GM12878 (cell line): ENCODE data around the gene EFHD2. TPM values are rescaled to one million over a fixed set of nuclear protein-coding genes. Genes with fewer than 3 reads are reported as not detected.
A peak's percentile ranks its signal among the peaks of the same experiment; 100 is the strongest.

Experiments used
- ATAC-seq: fragments of 200-7000 bp; cut with Tn5 transposase; 3 replicates; pipeline ENCODE4 v1.9.1; 2020; ENCODE audit warnings: mild to moderate bottlenecking, moderate library complexity
- Bru-seq: library from RNA; stranded (reverse); fragments of 400-500 nt; gene quantifications from one replicate; lab custom pipeline; 2021; lab: Mats Ljungman, UMichigan
- BruChase-seq, 2 experiments: library from RNA; stranded (reverse); fragments of 400-500 nt; gene quantifications; one replicate each; lab custom pipeline; 2021; lab: Mats Ljungman, UMichigan
- BruUV-seq: library from RNA; stranded (reverse); fragments of 400-500 nt; replicated peaks from 2 replicates; lab custom pipeline; 2021; lab: Mats Ljungman, UMichigan
- CTCF ChIA-PET: fragments of 300-600 bp; sonication (Branson Sonifier 250); formaldehyde crosslinking; extraction: SDS; loops from one replicate; lab custom pipeline; 2021; ENCODE audit warnings: inconsistent platforms; lab: Yijun Ruan, JAX
- POLR2A ChIA-PET: fragments of 350-600 bp; formaldehyde crosslinking; extraction: SDS; loops from one replicate; lab custom pipeline; 2021; ENCODE audit warnings: inconsistent platforms; lab: Charles Lee
- RAD21 ChIA-PET: fragments of 300-600 bp; sonication (Branson Sonifier 250); formaldehyde crosslinking; loops from one replicate; lab custom pipeline; 2023; ENCODE audit warnings: antibody characterized with exemption; ENCODE audit not compliant: unreplicated experiment; lab: Charles Lee
- SMC1A ChIA-PET: fragments of 300-600 bp; sonication (Branson Sonifier 250); formaldehyde crosslinking; loops from one replicate; lab custom pipeline; 2023; ENCODE audit not compliant: unreplicated experiment, uncharacterized antibody; lab: Charles Lee
- DNase-seq: peaks from one replicate; pipeline ENCODE4 v3.0.0-alpha.2; 2011; ENCODE audit warnings: low read depth, low spot score
- FAIRE-seq: peaks from 3 replicates; lab custom pipeline; 2011; peaks lifted over from hg19 to GRCh38; lab: Jason Lieb, UNC
- H2AFZ ChIP-seq: 2 replicates; pipeline ENCODE4 v1.6.0; 2011; ENCODE audit warnings: low read depth, low read length, control low read depth; ENCODE audit not compliant: control insufficient read depth
- H3K27ac ChIP-seq: 2 replicates; pipeline ENCODE4 v1.5.1; 2011; ENCODE audit warnings: control low read depth; ENCODE audit not compliant: control insufficient read depth, insufficient read depth
- H3K27me3 ChIP-seq, 2 experiments: replicated peaks in 1 of 2; 2 replicates each; pipeline versions ENCODE4 v1.6.0 to v1.6.1; 2011; ENCODE audit warnings: low read length in 1 of 2; ENCODE audit not compliant: control insufficient read depth in 2 of 2, insufficient read depth in 2 of 2
- H3K36me3 ChIP-seq, 2 experiments: 2 replicates each; pipeline ENCODE4 v1.5.1; 2011; ENCODE audit warnings: low read length in 1 of 2; ENCODE audit not compliant: control insufficient read depth in 2 of 2, insufficient read depth in 2 of 2
- H3K4me1 ChIP-seq: 2 replicates; pipeline ENCODE4 v1.6.1; 2011; ENCODE audit warnings: mild to moderate bottlenecking, low read length, moderate library complexity, mixed read lengths; ENCODE audit not compliant: control insufficient read depth, insufficient read depth
- H3K4me2 ChIP-seq: 2 replicates; pipeline ENCODE4 v1.6.0; 2011; ENCODE audit warnings: control low read depth; ENCODE audit not compliant: control insufficient read depth, insufficient read depth
- H3K4me3 ChIP-seq: fragments of 200-600 bp; sonication (generic); 2 replicates; pipeline ENCODE4 v1.5.1; 2016
- H3K79me2 ChIP-seq: 2 replicates; pipeline ENCODE4 v1.6.0; 2011; ENCODE audit warnings: low read length; ENCODE audit not compliant: control insufficient read depth, insufficient read depth
- H3K9ac ChIP-seq: 2 replicates; pipeline ENCODE4 v1.8.0; 2011; ENCODE audit warnings: low read length, control low read depth, mixed read lengths; ENCODE audit not compliant: control insufficient read depth, insufficient read depth
- H3K9me3 ChIP-seq: replicated peaks from 3 replicates; pipeline ENCODE4 v1.5.1; 2011; ENCODE audit warnings: mild to moderate bottlenecking, low read length; ENCODE audit not compliant: control insufficient read depth, insufficient read depth
- H4K20me1 ChIP-seq: 2 replicates; pipeline ENCODE4 v1.6.0; 2011; ENCODE audit not compliant: control insufficient read depth, insufficient read depth
- ETV6 ChIP-seq, 2 experiments: fragments of 450-650 bp in 1 of 2; IDR thresholded peaks in 1 of 2; conservative IDR thresholded peaks in 1 of 2; 2 replicates each; pipeline ENCODE4 v1.6.1; 2014; ENCODE audit warnings: antibody characterized with exemption in 1 of 2, borderline replicate concordance in 1 of 2, low read depth in 1 of 2, mild to moderate bottlenecking in 1 of 2, moderate library complexity in 1 of 2
- PML ChIP-seq: IDR thresholded peaks from 2 replicates; pipeline ENCODE4 v1.6.1; 2012; ENCODE audit warnings: low read length, inconsistent platforms
- SPI1 ChIP-seq: IDR thresholded peaks from 2 replicates; pipeline ENCODE4 v1.6.1; 2011; ENCODE audit warnings: low read depth, mild to moderate bottlenecking, low read length, moderate library complexity, borderline replicate concordance; ENCODE audit not compliant: insufficient read depth
- ZNF384 ChIP-seq: IDR thresholded peaks from 2 replicates; pipeline ENCODE4 v1.6.1; 2012; ENCODE audit warnings: low read depth, mild to moderate bottlenecking, low read length, improper control_type of control experiment, borderline replicate concordance
- WGBS: methylation state at CpG from one replicate; pipeline ENCODE4 v1.1.6; 2016; ENCODE audit warnings: low lambda C conversion rate; ENCODE audit not compliant: insufficient replicate concordance, insufficient coverage; ENCODE audit errors: missing lambda C conversion rate; 5-methylcytosine and 5-hydroxymethylcytosine counted together
- in situ Hi-C: fragments of 300-500 bp; cut with MboI; formaldehyde crosslinking; loops from 9 replicates; pipeline ENCODE4 v1.14.3; 2018; ENCODE audit warnings: mixed read lengths
- intact Hi-C: fragments of 100-400 bp; cut with micrococcal nuclease; formaldehyde crosslinking; loops from one replicate; pipeline ENCODE4 v1.14.2; 2022; ENCODE audit not compliant: unreplicated experiment
- long read RNA-seq, 2 experiments: library from polyadenylated mRNA; unstranded; transcript quantifications; one replicate each; pipeline ENCODE4 v2.0.0, GENCODE V29; 2019 to 2020
- polyA minus RNA-seq, 3 experiments: library from RNA; depleted of rRNA, polyadenylated mRNA; stranded (reverse); fragments of >200 nt; gene quantifications; 2 replicates each; pipeline ENCODE4 v1.2.3, GENCODE V29; 2011
- polyA plus RNA-seq, 11 experiments: library from polyadenylated mRNA; depleted of rRNA in 4 of 11; unstranded in 6 of 11; stranded (reverse) in 5 of 11; fragments of >200 nt; fragmentation: Nextera tagmentation in 4 of 11; fragmentation: Illumina TruSeq in 1 of 11; extraction: Ambion mirVana in 4 of 11; extraction: Trizol in 1 of 11; gene quantifications; 1 replicate in 1 of 11; 2 replicates in 10 of 11; pipeline versions ENCODE4 v1.2.1 to v1.2.3, GENCODE V29; 2011 to 2016; ENCODE audit warnings: inconsistent platforms in 2 of 11, missing spikeins in 2 of 11, low read depth in 1 of 11
- total RNA-seq, 4 experiments: library from RNA; depleted of rRNA in 3 of 4; stranded (reverse); fragments of >200 nt in 3 of 4; fragmentation: Illumina TruSeq in 1 of 4; extraction: Trizol in 1 of 4; gene quantifications; 2 replicates each; pipeline versions ENCODE4 v1.2.1 to v1.2.3, GENCODE V29; 2013 to 2021
- TF ChIP-seq, protein P1 (sequence below): fragments of 450-650 bp; conservative IDR thresholded peaks from 2 replicates; pipeline ENCODE4 v1.6.1; 2017; ENCODE audit warnings: mild to moderate bottlenecking, moderate library complexity
- TF ChIP-seq, protein P2 (sequence below): fragments of 450-650 bp; IDR thresholded peaks from 2 replicates; pipeline ENCODE4 v1.6.1; 2017; ENCODE audit warnings: mild to moderate bottlenecking, moderate library complexity

The EFHD2 gene, protein sequence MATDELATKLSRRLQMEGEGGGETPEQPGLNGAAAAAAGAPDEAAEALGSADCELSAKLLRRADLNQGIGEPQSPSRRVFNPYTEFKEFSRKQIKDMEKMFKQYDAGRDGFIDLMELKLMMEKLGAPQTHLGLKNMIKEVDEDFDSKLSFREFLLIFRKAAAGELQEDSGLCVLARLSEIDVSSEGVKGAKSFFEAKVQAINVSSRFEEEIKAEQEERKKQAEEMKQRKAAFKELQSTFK
- 16.2 and 21.3 TPM in 2 replicates for total RNA-seq (2013; cell fraction: nucleolus; rRNA removed)
- 68.9 and 85.1 TPM in 2 replicates for total RNA-seq (2014; rRNA removed)
- 25.7 and 31.5 TPM in 2 replicates for total RNA-seq (2014; rRNA removed; fragmentation: Illumina TruSeq; extraction: Trizol)
- total RNA-seq (2021), result 106 and 107 TPM in 2 replicates
- 21.5 TPM for polyA plus RNA-seq (2011; ENCODE audit: low read depth)
- 27.6 and 47.2 TPM in 2 replicates for polyA plus RNA-seq (2011; rRNA removed)
- 57.7 and 83.4 TPM in 2 replicates for polyA plus RNA-seq (2011; cell fraction: cytosol; rRNA removed)
- polyA plus RNA-seq (2011; cell fraction: nucleus; rRNA removed), result 55.8 and 67.2 TPM in 2 replicates
- polyA plus RNA-seq (2012), result 54.9 and 67.3 TPM in 2 replicates
- 8.7 and 31.3 TPM in 2 replicates for polyA plus RNA-seq (2014; fragmentation: Illumina TruSeq; extraction: Trizol)
- 1 to 10 TPM; 4.0 to 6.6 TPM for polyA plus RNA-seq (2014; fragmentation: Nextera tagmentation; extraction: Ambion mirVana)
- 99.2 and 126 TPM in 2 replicates for polyA plus RNA-seq (2014; rRNA removed)
- 100 to 1,000 TPM in 1 of 2 experiments, 10 to 100 TPM in 1; 96.3 to 114 TPM for polyA plus RNA-seq (2016; fragmentation: Nextera tagmentation; extraction: Ambion mirVana)
- 13.5 and 27.4 TPM in 2 replicates for polyA minus RNA-seq (2011; rRNA and poly(A)+ RNA removed)
- polyA minus RNA-seq (2011; cell fraction: cytosol; rRNA and poly(A)+ RNA removed), result 21.4 and 25.4 TPM in 2 replicates
- polyA minus RNA-seq (2011; cell fraction: nucleus; rRNA and poly(A)+ RNA removed), result 6.2 and 10.5 TPM in 2 replicates
- Bru-seq, nascent RNA, result percentile 70 among the genes with signal in this experiment
- BruChase-seq, experiment 1, labeled RNA remaining after a 6-hour chase, result percentile 80 among the genes with signal in this experiment
- percentile 70 among the genes with signal in this experiment for BruChase-seq, experiment 2, labeled RNA remaining after a 2-hour chase
- long read RNA-seq, experiment 1, partial matches to known transcripts, result 2 of 5 reads
- long read RNA-seq, experiment 1, other reads (novel, unspliced or antisense), result 0 of 5 reads
- long read RNA-seq, experiment 2, partial matches to known transcripts, result 1 of 1 reads
- long read RNA-seq, experiment 2, other reads (novel, unspliced or antisense), result 0 of 1 reads

DNA sequence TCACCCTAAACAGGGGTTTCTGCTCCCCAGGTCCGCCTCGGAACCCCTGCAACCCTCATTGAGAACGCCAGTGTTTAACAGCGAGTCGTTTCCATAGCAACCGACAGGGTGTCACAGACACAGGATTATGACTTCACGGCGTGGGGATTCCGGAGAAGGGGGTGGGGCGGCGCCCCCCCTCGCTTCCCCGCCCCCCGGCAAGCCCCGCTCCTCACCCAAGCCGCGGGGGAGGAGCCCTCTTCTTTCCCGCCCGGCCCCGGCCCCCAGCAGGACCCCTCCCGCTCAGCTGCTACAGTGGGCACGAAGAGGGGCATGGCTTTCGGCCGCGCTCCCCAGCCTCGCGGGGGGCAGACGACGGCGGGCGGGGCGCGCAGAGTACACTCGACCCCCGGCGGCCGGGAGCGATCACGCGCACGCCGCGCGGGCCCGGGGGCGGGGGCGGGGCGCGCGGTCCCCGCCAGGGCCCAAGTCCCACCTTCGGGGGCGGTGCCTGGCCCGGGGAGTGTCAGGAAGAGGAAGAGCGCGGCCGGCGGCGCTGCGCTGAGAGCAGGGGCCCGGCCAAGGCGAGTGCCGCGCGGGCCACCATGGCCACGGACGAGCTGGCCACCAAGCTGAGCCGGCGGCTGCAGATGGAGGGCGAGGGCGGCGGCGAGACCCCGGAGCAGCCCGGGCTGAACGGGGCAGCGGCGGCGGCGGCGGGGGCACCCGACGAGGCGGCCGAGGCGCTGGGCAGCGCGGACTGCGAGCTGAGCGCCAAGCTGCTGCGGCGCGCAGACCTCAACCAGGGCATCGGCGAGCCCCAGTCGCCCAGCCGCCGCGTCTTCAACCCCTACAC lies at the start of gene EFHD2:
Gene EFHD2, plus strand, starts transcription at position 501 of the 835 bp plus-strand sequence. Its CDS starts 84 bp downstream, at position 585.
- peaks cover 17% of the 10 kb centered on the region for H3K4me1 ChIP-seq
- no peaks in the 10 kb centered on the region for H3K9me3 ChIP-seq
- intact Hi-C loops, result no loop called here
- ChIA-PET RAD21 (interaction anchor here (1.4 kb wide), 1 partner anchor 21 kb away, joined by 9 read pairs; no protein-coding TSS in a partner anchor), SMC1A (interaction anchor here (0.5 to 0.7 kb wide), 2 partner anchors 22 to 305 kb away, joined by 3 read pairs; no protein-coding TSS in a partner anchor), POLR2A (interaction anchor here (0.6 to 1.5 kb wide), 3 partner anchors 10 to 288 kb away, joined by 3 to 4 read pairs (median 4); no protein-coding TSS in a partner anchor), CTCF (interaction anchor here (0.6 kb wide), 1 partner anchor 84 kb away, joined by 3 read pairs; no protein-coding TSS in a partner anchor)
- ATAC-seq (peak; percentile 86), FAIRE-seq (peak; percentile 47), DNase-seq (no peak)
- in situ Hi-C loops, result no loop called here
- H3K36me3 ChIP-seq, result peaks cover 0 to 2% of the 10 kb centered on the region in 2 experiments; a peak in 1 of 4 replicates
- peak within 1 kb of the TSS; percentile 72 for H2AFZ ChIP-seq
- H3K4me3 ChIP-seq, result peak within 1 kb of the TSS; percentile 97
- peak within 1 kb of the TSS; percentile 75 for H3K27ac ChIP-seq
- no peaks in the 10 kb centered on the region for H4K20me1 ChIP-seq
- no TSS peak for BruUV-seq
- peaks cover 48% of the 10 kb centered on the region for H3K79me2 ChIP-seq
- peak within 1 kb of the TSS; percentile 83 for H3K9ac ChIP-seq
- peaks cover 0 to 3% of the 10 kb centered on the region in 2 experiments; a peak in 1 of 4 replicates for H3K27me3 ChIP-seq
- WGBS, result under 1% methylated on average over 46 of the region's 99 CpGs
- H3K4me2 ChIP-seq, result peak within 1 kb of the TSS; percentile 69
- peak; percentile 56; the same call in 1 of the 2 replicates for TF ChIP-seq SPI1
- no peak for TF ChIP-seq ETV6 (conservative IDR thresholded peaks at IDR 0.05 in 1 of 2, IDR thresholded peaks at IDR 0.05 in 1 of 2; ENCODE audit: borderline replicate concordance in 1 of 2, low read depth in 1 of 2)
- no peak for TF ChIP-seq PML
- TF ChIP-seq, protein P1, sequence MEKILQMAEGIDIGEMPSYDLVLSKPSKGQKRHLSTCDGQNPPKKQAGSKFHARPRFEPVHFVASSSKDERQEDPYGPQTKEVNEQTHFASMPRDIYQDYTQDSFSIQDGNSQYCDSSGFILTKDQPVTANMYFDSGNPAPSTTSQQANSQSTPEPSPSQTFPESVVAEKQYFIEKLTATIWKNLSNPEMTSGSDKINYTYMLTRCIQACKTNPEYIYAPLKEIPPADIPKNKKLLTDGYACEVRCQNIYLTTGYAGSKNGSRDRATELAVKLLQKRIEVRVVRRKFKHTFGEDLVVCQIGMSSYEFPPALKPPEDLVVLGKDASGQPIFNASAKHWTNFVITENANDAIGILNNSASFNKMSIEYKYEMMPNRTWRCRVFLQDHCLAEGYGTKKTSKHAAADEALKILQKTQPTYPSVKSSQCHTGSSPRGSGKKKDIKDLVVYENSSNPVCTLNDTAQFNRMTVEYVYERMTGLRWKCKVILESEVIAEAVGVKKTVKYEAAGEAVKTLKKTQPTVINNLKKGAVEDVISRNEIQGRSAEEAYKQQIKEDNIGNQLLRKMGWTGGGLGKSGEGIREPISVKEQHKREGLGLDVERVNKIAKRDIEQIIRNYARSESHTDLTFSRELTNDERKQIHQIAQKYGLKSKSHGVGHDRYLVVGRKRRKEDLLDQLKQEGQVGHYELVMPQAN, result peak; percentile 92
- no peak for TF ChIP-seq ZNF384
- TF ChIP-seq, protein P2, sequence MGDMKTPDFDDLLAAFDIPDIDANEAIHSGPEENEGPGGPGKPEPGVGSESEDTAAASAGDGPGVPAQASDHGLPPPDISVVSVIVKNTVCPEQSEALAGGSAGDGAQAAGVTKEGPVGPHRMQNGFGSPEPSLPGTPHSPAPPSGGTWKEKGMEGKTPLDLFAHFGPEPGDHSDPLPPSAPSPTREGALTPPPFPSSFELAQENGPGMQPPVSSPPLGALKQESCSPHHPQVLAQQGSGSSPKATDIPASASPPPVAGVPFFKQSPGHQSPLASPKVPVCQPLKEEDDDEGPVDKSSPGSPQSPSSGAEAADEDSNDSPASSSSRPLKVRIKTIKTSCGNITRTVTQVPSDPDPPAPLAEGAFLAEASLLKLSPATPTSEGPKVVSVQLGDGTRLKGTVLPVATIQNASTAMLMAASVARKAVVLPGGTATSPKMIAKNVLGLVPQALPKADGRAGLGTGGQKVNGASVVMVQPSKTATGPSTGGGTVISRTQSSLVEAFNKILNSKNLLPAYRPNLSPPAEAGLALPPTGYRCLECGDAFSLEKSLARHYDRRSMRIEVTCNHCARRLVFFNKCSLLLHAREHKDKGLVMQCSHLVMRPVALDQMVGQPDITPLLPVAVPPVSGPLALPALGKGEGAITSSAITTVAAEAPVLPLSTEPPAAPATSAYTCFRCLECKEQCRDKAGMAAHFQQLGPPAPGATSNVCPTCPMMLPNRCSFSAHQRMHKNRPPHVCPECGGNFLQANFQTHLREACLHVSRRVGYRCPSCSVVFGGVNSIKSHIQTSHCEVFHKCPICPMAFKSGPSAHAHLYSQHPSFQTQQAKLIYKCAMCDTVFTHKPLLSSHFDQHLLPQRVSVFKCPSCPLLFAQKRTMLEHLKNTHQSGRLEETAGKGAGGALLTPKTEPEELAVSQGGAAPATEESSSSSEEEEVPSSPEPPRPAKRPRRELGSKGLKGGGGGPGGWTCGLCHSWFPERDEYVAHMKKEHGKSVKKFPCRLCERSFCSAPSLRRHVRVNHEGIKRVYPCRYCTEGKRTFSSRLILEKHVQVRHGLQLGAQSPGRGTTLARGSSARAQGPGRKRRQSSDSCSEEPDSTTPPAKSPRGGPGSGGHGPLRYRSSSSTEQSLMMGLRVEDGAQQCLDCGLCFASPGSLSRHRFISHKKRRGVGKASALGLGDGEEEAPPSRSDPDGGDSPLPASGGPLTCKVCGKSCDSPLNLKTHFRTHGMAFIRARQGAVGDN, result peak; percentile 81
